Measurements from ENCODE around the gene TSACC.
A peak's percentile ranks its signal among the peaks of the same experiment; 100 is the strongest.

TSACC gene

GRCh38 chr1:156388174-156389137 lies 50.1 kb downstream of the TSACC start:
- no peaks in the 10 kb centered on the region for H3K36me3 Mint-ChIP-seq
- ATAC-seq (replicated peaks), result no peak
- H3K9me3 Mint-ChIP-seq, result no peaks in the 10 kb centered on the region
- no peak overlapping the region for H3K27ac Mint-ChIP-seq
- peaks cover 7 to 17% of the 10 kb centered on the region in 2 donors for H3K4me1 Mint-ChIP-seq
- H3K4me3 Mint-ChIP-seq, result peak overlapping the region in 1 of 2 donors; percentile 51
- H3K27me3 Mint-ChIP-seq, result peaks cover 67 to 73% of the 10 kb centered on the region in 2 donors
- no peak for DNase-seq

GRCh38 chr1:156389311-156389710 lies 51.0 kb downstream of the TSACC start:
- ATAC-seq (replicated peaks), result no peak
- H3K4me1 Mint-ChIP-seq, result peaks cover 7 to 17% of the 10 kb centered on the region in 2 donors
- peaks cover 68 to 73% of the 10 kb centered on the region in 2 donors for H3K27me3 Mint-ChIP-seq
- no peaks in the 10 kb centered on the region for H3K9me3 Mint-ChIP-seq
- DNase-seq, result no peak
- H3K36me3 Mint-ChIP-seq, result no peaks in the 10 kb centered on the region
- no peak overlapping the region for H3K4me3 Mint-ChIP-seq
- H3K27ac Mint-ChIP-seq, result no peak overlapping the region

GRCh38 chr1:156390469-156391365 lies 52.4 kb downstream of the TSACC start:
- no peak for DNase-seq
- no peaks in the 10 kb centered on the region for H3K9me3 Mint-ChIP-seq
- peaks cover 9 to 20% of the 10 kb centered on the region in 2 donors for H3K4me1 Mint-ChIP-seq
- H3K27ac Mint-ChIP-seq, result no peak overlapping the region
- H3K36me3 Mint-ChIP-seq, result peaks cover 0 to 3% of the 10 kb centered on the region in 2 donors
- H3K27me3 Mint-ChIP-seq, result peaks cover 72 to 78% of the 10 kb centered on the region in 2 donors
- ATAC-seq (replicated peaks), result no peak
- H3K4me3 Mint-ChIP-seq, result no peak overlapping the region

- Mint-ChIP-seq H3K9me3 (no peaks in the 10 kb centered on the region), H3K4me1 (peaks cover 5 to 15% of the 10 kb centered on the region in 2 donors), H3K27ac (no peak overlapping the region), H3K36me3 (peaks cover 0 to 3% of the 10 kb centered on the region in 2 donors), H3K27me3 (peaks cover 66 to 73% of the 10 kb centered on the region in 2 donors), H3K4me3 (no peak overlapping the region)
- DNase-seq (no peak), ATAC-seq (replicated peaks) (no peak)
These were observed 53.0 kb downstream of the TSACC start for GRCh38 chr1:156391366-156391677.

GRCh38 chr1:156391701-156392100 lies 53.4 kb downstream of the TSACC start:
- Mint-ChIP-seq H3K4me3 (no peak overlapping the region), H3K9me3 (no peaks in the 10 kb centered on the region), H3K27me3 (peaks cover 62 to 70% of the 10 kb centered on the region in 2 donors), H3K4me1 (peaks cover 5 to 15% of the 10 kb centered on the region in 2 donors), H3K36me3 (peaks cover 0 to 3% of the 10 kb centered on the region in 2 donors), H3K27ac (no peak overlapping the region)
- DNase-seq, result no peak
- no peak for ATAC-seq (replicated peaks)

- no peak for DNase-seq
- Mint-ChIP-seq H3K4me3 (no peak overlapping the region), H3K27me3 (peaks cover 55 to 62% of the 10 kb centered on the region in 2 donors), H3K4me1 (peaks cover 5 to 15% of the 10 kb centered on the region in 2 donors), H3K36me3 (peaks cover 0 to 3% of the 10 kb centered on the region in 2 donors), H3K9me3 (no peaks in the 10 kb centered on the region), H3K27ac (no peak overlapping the region)
- ATAC-seq (replicated peaks), result no peak
These were observed 54.1 kb downstream of the TSACC start for GRCh38 chr1:156392452-156392853.

GRCh38 chr1:156393095-156393494 lies 54.8 kb downstream of the TSACC start:
- Mint-ChIP-seq H3K27ac (peak overlapping the region; percentile 39), H3K27me3 (peaks cover 49 to 56% of the 10 kb centered on the region in 2 donors), H3K9me3 (no peaks in the 10 kb centered on the region), H3K4me1 (peaks cover 5 to 17% of the 10 kb centered on the region in 2 donors), H3K4me3 (no peak overlapping the region), H3K36me3 (peaks cover 0 to 3% of the 10 kb centered on the region in 2 donors)
- no peak for DNase-seq
- no peak for ATAC-seq (replicated peaks)

GRCh38 chr1:156394082-156394481 lies 55.8 kb downstream of the TSACC start:
- ATAC-seq (replicated peaks) (no peak), DNase-seq (no peak)
- peaks cover 43 to 46% of the 10 kb centered on the region in 2 donors for H3K27me3 Mint-ChIP-seq
- H3K27ac Mint-ChIP-seq, result no peak overlapping the region
- H3K9me3 Mint-ChIP-seq, result peaks cover 4% of the 10 kb centered on the region in 2 donors
- no peak overlapping the region for H3K4me3 Mint-ChIP-seq
- H3K4me1 Mint-ChIP-seq, result peaks cover 12 to 20% of the 10 kb centered on the region in 2 donors
- peaks cover 7% of the 10 kb centered on the region in 2 donors for H3K36me3 Mint-ChIP-seq

GRCh38 chr1:156394835-156395461 lies 56.6 kb downstream of the TSACC start:
- Mint-ChIP-seq H3K4me3 (no peak overlapping the region), H3K27me3 (peaks cover 34 to 37% of the 10 kb centered on the region in 2 donors)
- peak; percentile 62 to 64 for ATAC-seq (replicated peaks)

More at GRCh38 chr1:156394835-156395461, 56.6 kb downstream of the TSACC start:
- H3K9me3 Mint-ChIP-seq, result peaks cover 4% of the 10 kb centered on the region in 2 donors
- peaks cover 7 to 10% of the 10 kb centered on the region in 2 donors for H3K36me3 Mint-ChIP-seq
- no peak for DNase-seq
- no peak overlapping the region for H3K27ac Mint-ChIP-seq
- peaks cover 14 to 24% of the 10 kb centered on the region in 2 donors for H3K4me1 Mint-ChIP-seq

Measured in stimulated activated naive B cell treated with anti-CD40 and anti-IgM and Interleukin-4, amounts not matched to agents 10 μg/mL and 1 μg/mL and 100 μg/mL, for 72 hours (primary cell).